Kidney (tissue), 14 donors: ENCODE results near the gene HSD11B1L. TPM values are rescaled to one million over a fixed set of nuclear protein-coding genes. Genes with fewer than 3 reads are reported as not detected.

ENCODE experiments used
- DNase-seq, 5 donors: peaks; one replicate each; pipeline ENCODE4 v3.0.0-alpha.2; 2013 to 2020
- FAIRE-seq: peaks from 2 replicates; lab custom pipeline; 2012; peaks lifted over from hg19 to GRCh38; lab: Jason Lieb, UNC
- H3K27ac ChIP-seq, 2 donors: one replicate each; pipeline ENCODE4 v1.7.0; 2013; ENCODE audit warnings: low read depth in 2 of 2, low read length in 2 of 2, inconsistent platforms in 1 of 2
- H3K27me3 ChIP-seq: one replicate; pipeline ENCODE4 v1.7.1; 2013; ENCODE audit warnings: low read length, inconsistent platforms; ENCODE audit not compliant: control insufficient read depth, insufficient read depth
- H3K36me3 ChIP-seq, 3 donors: one replicate each; pipeline versions ENCODE4 v1.7.0 to v1.7.1; 2013; ENCODE audit warnings: low read length in 3 of 3, control low read depth in 1 of 3, inconsistent platforms in 1 of 3; ENCODE audit not compliant: insufficient read depth in 3 of 3, control insufficient read depth in 2 of 3
- H3K4me1 ChIP-seq, 3 donors: one replicate each; pipeline versions ENCODE4 v1.7.0 to v1.7.1; 2013; ENCODE audit warnings: low read length in 3 of 3, inconsistent platforms in 1 of 3, low read depth in 1 of 3; ENCODE audit not compliant: control insufficient read depth in 2 of 3, insufficient read depth in 2 of 3
- H3K4me3 ChIP-seq, 3 donors: one replicate each; pipeline versions ENCODE4 v1.7.0 to v1.8.1; 2013; ENCODE audit warnings: low read length in 3 of 3, control low read depth in 1 of 3, inconsistent platforms in 1 of 3
- H3K9ac ChIP-seq, 3 donors: one replicate each; pipeline versions ENCODE4 v1.7.0 to v1.7.1; 2013; ENCODE audit warnings: low read length in 3 of 3, control low read depth in 1 of 3, inconsistent platforms in 1 of 3
- H3K9me3 ChIP-seq, 3 donors: one replicate each; pipeline versions ENCODE4 v1.7.0 to v1.7.1; 2013; ENCODE audit warnings: low read length in 3 of 3, control low read depth in 1 of 3, inconsistent platforms in 1 of 3; ENCODE audit not compliant: control insufficient read depth in 2 of 3, insufficient read depth in 1 of 3
- CTCF ChIP-seq: IDR thresholded peaks from 3 replicates; pipeline ENCODE4 v1.5.1; 2012; ENCODE audit warnings: mild to moderate bottlenecking, moderate library complexity, borderline replicate concordance; ENCODE audit not compliant: insufficient read depth; ENCODE audit errors: extremely low read depth
- intact Hi-C: fragments of 100-400 bp; cut with DNase I; formaldehyde crosslinking; loops from one replicate; pipeline ENCODE4 v1.11.1; 2022
- polyA plus RNA-seq: library from polyadenylated mRNA; stranded (reverse); fragments of 350-450 nt; fragmentation: Illumina TruSeq; extraction: RNeasy Lipid Tissue Mini Kit (QIAGEN cat#74804); gene quantifications from one replicate; pipeline ENCODE4 v1.2.3, GENCODE V29; 2014; ENCODE audit warnings: low read depth, low replicate concordance; ENCODE audit not compliant: insufficient read depth
- total RNA-seq: library from RNA; stranded (reverse); fragmentation: NEBNext Ultra II Directional; extraction: Animal tissue kit (Norgen Biotek cat#: 25700); gene quantifications from one replicate; pipeline ENCODE4 v1.2.1, GENCODE V29; 2021
- donor health status: control.
- donor health status: control.
- donor health status: control.
- donor health status: control.
- donor health status: control.
- donor health status: DM: yes; HTN: yes; CAD: no.
- donor health status: Normal renal cell carcinoma (clear cell type).

HSD11B1L gene
- total and polyA plus RNA-seq, 2 donors from 2014 or later, result 7.8 to 29.9 TPM

- no peak overlapping the region for H3K27ac ChIP-seq
- no peak overlapping the region for H3K4me3 ChIP-seq
- FAIRE-seq (no peak), DNase-seq (no peak)
- no peak for TF ChIP-seq CTCF
- intact Hi-C loops, result no loop called here
- H3K36me3 ChIP-seq, result peaks cover 0 to 31% (median 11%) of the 10 kb centered on the region in 3 donors
- no peaks in the 10 kb centered on the region for H3K9me3 ChIP-seq
- no peak overlapping the region for H3K9ac ChIP-seq
- peaks cover 0 to 3% (median 0%) of the 10 kb centered on the region in 3 donors for H3K4me1 ChIP-seq
- H3K27me3 ChIP-seq, result no peaks in the 10 kb centered on the region
Observed at GRCh38 chr19:5713228-5713627, 32.4 kb downstream of the HSD11B1L start.

DNA sequence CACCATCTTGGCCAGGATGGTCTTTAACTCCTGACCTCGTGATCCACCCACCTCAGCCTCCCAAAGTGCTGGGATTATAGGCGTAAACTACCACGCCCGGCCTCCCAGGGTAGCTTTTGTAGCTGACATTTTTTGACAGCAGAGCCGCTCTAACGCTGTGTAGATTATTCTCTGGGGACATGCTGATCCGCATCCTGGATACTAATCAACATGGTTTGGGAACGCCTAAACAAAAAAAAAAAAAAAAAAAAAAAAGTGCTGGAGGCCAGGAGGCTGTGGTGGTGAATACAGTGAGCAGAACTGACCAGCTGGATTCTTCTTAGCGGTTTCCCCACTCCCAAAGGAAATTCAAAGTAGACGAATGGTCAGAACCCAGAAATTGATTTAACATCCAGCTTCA lies 34.0 kb downstream of the HSD11B1L start:
- no peak overlapping the region for H3K9ac ChIP-seq
- FAIRE-seq, result no peak
- H3K4me1 ChIP-seq, result peaks cover 0 to 14% (median 4%) of the 10 kb centered on the region in 3 donors
- DNase-seq, result no peak
- intact Hi-C loops, result no loop called here
- H3K36me3 ChIP-seq, result peaks cover 0 to 31% (median 11%) of the 10 kb centered on the region in 3 donors
- no peak overlapping the region for H3K4me3 ChIP-seq
- no peak overlapping the region for H3K27ac ChIP-seq
- TF ChIP-seq CTCF, result no peak
- H3K9me3 ChIP-seq, result no peaks in the 10 kb centered on the region
- no peaks in the 10 kb centered on the region for H3K27me3 ChIP-seq

- no peaks in the 10 kb centered on the region for H3K9me3 ChIP-seq
- H3K9ac ChIP-seq, result no peak overlapping the region
- peaks cover 0 to 17% (median 4%) of the 10 kb centered on the region in 3 donors for H3K4me1 ChIP-seq
- H3K4me3 ChIP-seq, result no peak overlapping the region
- DNase-seq (peak in 1 of 5 donors; percentile 37), FAIRE-seq (no peak)
- H3K36me3 ChIP-seq, result peaks cover 0 to 16% (median 5%) of the 10 kb centered on the region in 3 donors
- no peaks in the 10 kb centered on the region for H3K27me3 ChIP-seq
- intact Hi-C loops, result no loop called here
- no peak overlapping the region for H3K27ac ChIP-seq
- no peak for TF ChIP-seq CTCF
Observed at GRCh38 chr19:5717215-5717935, 36.5 kb downstream of the HSD11B1L start.
